Smooth muscle cell (in vitro differentiated cells): Measurements from ENCODE around the gene BRSK2. TPM values are rescaled to one million over a fixed set of nuclear protein-coding genes. Genes with fewer than 3 reads are reported as not detected.

Experiments
- DNase-seq: peaks from one replicate; lab custom pipeline; 2025; ENCODE audit not compliant: unreplicated experiment; lab: John Stamatoyannopoulos, UW
- H2AFZ ChIP-seq: fragments of 200-600 bp; sonication (generic); 2 replicates; pipeline ENCODE4 v1.6.0; 2016; ENCODE audit warnings: antibody characterized with exemption, low read depth, mild to moderate bottlenecking
- H3F3A ChIP-seq: fragments of 200-600 bp; sonication (generic); 2 replicates; pipeline ENCODE4 v1.6.0; 2017; ENCODE audit warnings: antibody characterized with exemption, low read depth
- H3K27ac ChIP-seq: fragments of 200-600 bp; sonication (generic); 2 replicates; pipeline ENCODE4 v1.5.1; 2016; ENCODE audit warnings: low read depth, mild to moderate bottlenecking
- H3K27me3 ChIP-seq: fragments of 200-600 bp; sonication (generic); 2 replicates; pipeline ENCODE4 v1.6.1; 2016; ENCODE audit warnings: low read depth, mild to moderate bottlenecking
- H3K36me3 ChIP-seq: fragments of 200-600 bp; sonication (generic); 2 replicates; pipeline ENCODE4 v1.5.1; 2016; ENCODE audit warnings: low read depth
- H3K4me1 ChIP-seq: fragments of 200-600 bp; sonication (generic); 2 replicates; pipeline ENCODE4 v1.5.1; 2016; ENCODE audit warnings: low read depth
- H3K4me2 ChIP-seq: fragments of 200-600 bp; sonication (generic); 2 replicates; pipeline ENCODE4 v1.6.0; 2016; ENCODE audit warnings: mild to moderate bottlenecking
- H3K4me3 ChIP-seq: fragments of 200-600 bp; sonication (generic); 2 replicates; pipeline ENCODE4 v1.5.1; 2016; ENCODE audit warnings: mild to moderate bottlenecking
- H3K79me2 ChIP-seq: fragments of 200-600 bp; sonication (generic); 2 replicates; pipeline ENCODE4 v1.6.0; 2016; ENCODE audit warnings: low read depth, mild to moderate bottlenecking
- H3K9ac ChIP-seq: fragments of 200-600 bp; sonication (generic); 2 replicates; pipeline ENCODE4 v1.6.0; 2016; ENCODE audit warnings: low read depth
- H3K9me3 ChIP-seq: fragments of 200-600 bp; sonication (generic); replicated peaks from 2 replicates; pipeline ENCODE4 v1.5.1; 2016; ENCODE audit warnings: low read depth
- H4K20me1 ChIP-seq: fragments of 200-600 bp; sonication (generic); 2 replicates; pipeline ENCODE4 v1.6.0; 2016; ENCODE audit warnings: low read depth
- WGBS: methylation state at CpG from one replicate; pipeline ENCODE4 v1.1.7; 2016; ENCODE audit warnings: low lambda C conversion rate; 5-methylcytosine and 5-hydroxymethylcytosine counted together
- polyA plus RNA-seq: library from polyadenylated mRNA; unstranded; fragments of >200 nt; fragmentation: Nextera tagmentation; extraction: Ambion mirVana; gene quantifications from 2 replicates; pipeline ENCODE4 v1.2.1, GENCODE V29; 2016
- total RNA-seq: library from RNA; depleted of rRNA; stranded (reverse); fragments of >200 nt; gene quantifications from 2 replicates; pipeline ENCODE4 v1.2.3, GENCODE V29; 2014
- TF ChIP-seq, protein P1 (sequence below): fragments of 200-600 bp; sonication (generic); IDR thresholded peaks from 2 replicates; pipeline ENCODE4 v1.5.1; 2017; ENCODE audit warnings: borderline replicate concordance, mild to moderate bottlenecking, antibody characterized with exemption; ENCODE audit not compliant: insufficient read depth, poor library complexity, severe bottlenecking

BRSK2 gene
- total and polyA plus RNA-seq, 2 experiments from 2014 or later: 1.5 to 5.2 TPM

DNA sequence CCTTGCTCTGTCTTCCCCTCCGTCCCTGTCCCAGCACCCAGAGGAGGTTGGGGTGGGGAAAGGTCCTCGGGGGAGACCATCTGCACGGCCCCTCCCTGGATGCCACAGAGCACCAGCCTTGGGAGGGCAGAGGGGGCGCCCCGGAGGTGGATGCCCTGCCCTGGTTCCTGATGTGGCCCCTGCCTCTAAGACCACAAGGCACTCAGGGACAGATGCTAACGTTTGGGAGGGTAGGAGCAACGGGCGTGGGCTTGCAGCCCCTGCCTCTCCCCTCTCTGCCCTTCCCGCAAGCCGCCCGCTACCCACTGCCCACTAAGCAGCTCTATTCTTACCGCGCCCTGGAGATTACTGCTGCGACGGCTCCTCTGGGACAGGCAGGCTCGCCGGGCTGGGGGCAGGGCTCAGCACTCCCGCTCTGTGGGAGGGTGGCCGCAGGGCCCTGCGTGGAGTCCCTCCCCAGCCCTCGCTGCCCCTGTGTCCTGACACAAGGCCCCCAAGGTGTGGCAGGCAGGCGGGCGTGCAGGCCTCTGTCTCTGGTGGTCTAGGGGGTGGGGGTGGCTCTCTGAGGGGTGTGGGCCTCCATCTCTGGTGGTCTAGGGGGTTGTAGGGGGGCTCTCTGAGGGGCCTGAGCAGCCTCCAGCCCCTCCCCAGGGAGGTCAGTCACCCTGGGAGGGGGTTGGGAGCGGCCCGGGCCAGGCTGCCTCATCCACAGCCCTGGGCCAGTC, 14.9 kb downstream of the BRSK2 start:
- Histone ChIP-seq H3K27me3 (no peaks in the 10 kb centered on the region), H3K36me3 (no peaks in the 10 kb centered on the region), H4K20me1 (peaks cover 29% of the 10 kb centered on the region)

DNA sequence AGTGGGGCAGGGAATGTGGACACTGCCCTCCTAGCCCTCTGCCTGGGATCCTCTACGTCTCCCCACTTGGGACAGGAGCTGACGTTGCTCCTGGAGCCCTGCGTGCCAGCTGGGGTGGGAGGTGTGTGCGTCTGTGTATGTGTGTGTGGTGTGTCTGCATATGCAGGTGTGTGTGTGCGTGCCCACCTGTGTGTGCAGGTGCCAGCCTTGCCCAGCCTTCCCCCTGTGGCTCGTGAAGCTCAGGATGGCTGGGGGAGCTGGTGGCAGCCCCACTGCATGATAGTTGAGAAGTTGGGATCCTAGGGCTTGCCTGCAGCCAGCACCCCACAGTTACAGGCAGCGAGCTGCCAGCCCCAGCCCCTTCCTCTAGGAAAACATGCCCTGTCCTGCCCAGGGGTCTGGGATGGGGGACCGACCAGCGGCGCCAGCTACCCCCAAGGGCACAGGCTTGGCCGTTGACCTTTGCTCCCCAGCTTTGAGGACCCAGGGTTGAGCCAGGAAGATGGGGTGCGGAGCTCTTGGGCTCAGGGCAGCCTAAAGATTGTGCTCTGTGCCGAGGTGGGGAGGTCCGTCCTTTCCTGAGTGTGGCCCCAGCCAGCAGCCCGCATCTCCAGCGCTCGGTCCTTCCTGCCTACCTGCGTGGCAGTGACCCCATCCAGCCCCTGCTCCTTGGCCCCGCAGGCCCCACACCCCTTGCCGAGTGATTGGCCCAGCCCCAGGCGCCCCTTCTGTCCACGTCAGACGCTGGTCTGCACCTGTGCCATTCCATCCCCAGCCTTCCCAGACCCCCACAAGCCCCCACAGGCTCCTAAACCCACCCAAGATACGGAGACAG, 15.7 kb downstream of the BRSK2 start:
- Histone ChIP-seq H3K36me3 (no peaks in the 10 kb centered on the region), H3F3A (no peaks in the 10 kb centered on the region), H3K27ac (no peak overlapping the region), H3K9me3 (no peaks in the 10 kb centered on the region), H3K4me2 (no peak overlapping the region), H3K4me3 (no peak overlapping the region), H3K9ac (no peak overlapping the region), H3K27me3 (no peaks in the 10 kb centered on the region), H2AFZ (no peak overlapping the region), H4K20me1 (peaks cover 29% of the 10 kb centered on the region), H3K4me1 (no peaks in the 10 kb centered on the region), H3K79me2 (no peaks in the 10 kb centered on the region)
- DNase-seq: no peak
- 92% methylated on average over 22 of the region's 24 CpGs for WGBS
- TF ChIP-seq, protein P1, sequence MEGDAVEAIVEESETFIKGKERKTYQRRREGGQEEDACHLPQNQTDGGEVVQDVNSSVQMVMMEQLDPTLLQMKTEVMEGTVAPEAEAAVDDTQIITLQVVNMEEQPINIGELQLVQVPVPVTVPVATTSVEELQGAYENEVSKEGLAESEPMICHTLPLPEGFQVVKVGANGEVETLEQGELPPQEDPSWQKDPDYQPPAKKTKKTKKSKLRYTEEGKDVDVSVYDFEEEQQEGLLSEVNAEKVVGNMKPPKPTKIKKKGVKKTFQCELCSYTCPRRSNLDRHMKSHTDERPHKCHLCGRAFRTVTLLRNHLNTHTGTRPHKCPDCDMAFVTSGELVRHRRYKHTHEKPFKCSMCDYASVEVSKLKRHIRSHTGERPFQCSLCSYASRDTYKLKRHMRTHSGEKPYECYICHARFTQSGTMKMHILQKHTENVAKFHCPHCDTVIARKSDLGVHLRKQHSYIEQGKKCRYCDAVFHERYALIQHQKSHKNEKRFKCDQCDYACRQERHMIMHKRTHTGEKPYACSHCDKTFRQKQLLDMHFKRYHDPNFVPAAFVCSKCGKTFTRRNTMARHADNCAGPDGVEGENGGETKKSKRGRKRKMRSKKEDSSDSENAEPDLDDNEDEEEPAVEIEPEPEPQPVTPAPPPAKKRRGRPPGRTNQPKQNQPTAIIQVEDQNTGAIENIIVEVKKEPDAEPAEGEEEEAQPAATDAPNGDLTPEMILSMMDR: no peak

More for the DNA sequence above, 14.9 kb downstream of the BRSK2 start:
- H3K9ac ChIP-seq: no peak overlapping the region
- H3K4me2 ChIP-seq: no peak overlapping the region
- H3K9me3 ChIP-seq: no peaks in the 10 kb centered on the region
- H3K4me3 ChIP-seq: no peak overlapping the region
- WGBS: 86% methylated on average over 25 of the region's 25 CpGs
- H3K79me2 ChIP-seq: no peaks in the 10 kb centered on the region
- H3F3A ChIP-seq: no peaks in the 10 kb centered on the region
- H3K4me1 ChIP-seq: no peaks in the 10 kb centered on the region
- H2AFZ ChIP-seq: no peak overlapping the region
- no peak overlapping the region for H3K27ac ChIP-seq
- TF ChIP-seq, protein P1: no peak
- no peak for DNase-seq

DNA sequence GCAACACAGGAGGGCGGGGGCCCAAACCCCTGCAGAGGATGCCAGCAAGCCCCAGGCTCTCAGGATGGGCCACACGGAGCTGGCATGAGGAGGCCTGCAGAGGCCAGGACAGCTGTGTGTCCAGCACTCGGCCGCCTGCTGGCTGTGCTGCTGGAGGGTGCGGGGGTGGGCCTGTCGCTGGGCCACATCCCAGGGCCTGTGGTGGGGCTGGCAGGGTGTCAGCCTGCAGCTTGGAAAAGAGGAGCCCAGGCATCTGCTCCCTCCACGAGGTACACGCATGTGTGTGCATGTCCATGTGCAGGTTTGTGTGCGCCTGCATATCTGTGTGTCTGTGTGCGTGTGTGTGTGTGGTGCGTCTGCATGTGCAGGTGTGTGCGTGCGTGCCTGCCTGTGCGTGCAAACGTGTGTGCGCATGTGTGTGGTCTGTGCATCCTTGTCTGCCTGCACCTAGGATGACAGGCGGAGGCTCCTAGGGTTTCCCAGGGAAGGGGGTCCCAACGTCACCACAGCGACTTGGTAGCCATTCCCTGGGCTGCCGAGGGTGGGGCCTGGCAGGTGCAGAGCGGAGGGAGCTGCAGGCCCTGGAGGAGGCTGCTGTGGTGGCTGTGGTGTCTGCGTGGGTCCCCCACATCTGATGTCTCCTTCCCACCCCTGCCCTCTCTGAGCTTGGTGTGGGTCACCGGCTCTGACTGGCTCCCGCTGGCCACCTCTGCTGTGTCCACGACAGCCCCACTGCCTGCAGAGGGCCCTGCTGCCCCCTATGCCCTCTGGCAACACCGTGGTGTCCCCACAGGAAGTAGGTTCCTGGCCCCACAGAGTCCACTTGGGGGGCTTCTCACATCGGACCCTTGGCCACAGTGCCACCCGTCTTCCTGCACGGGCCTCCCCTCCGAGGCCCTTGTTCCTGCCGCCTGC, 17.1 kb downstream of the BRSK2 start:
- H3K27ac ChIP-seq: no peak overlapping the region
- H4K20me1 ChIP-seq: peaks cover 17% of the 10 kb centered on the region
- TF ChIP-seq, protein P1: no peak
- DNase-seq: no peak
- no peaks in the 10 kb centered on the region for H3F3A ChIP-seq
- H3K9me3 ChIP-seq: no peaks in the 10 kb centered on the region
- no peak overlapping the region for H3K9ac ChIP-seq
- no peak overlapping the region for H2AFZ ChIP-seq
- no peak overlapping the region for H3K4me3 ChIP-seq
- 93% methylated on average over 27 of the region's 31 CpGs for WGBS
- no peaks in the 10 kb centered on the region for H3K4me1 ChIP-seq
- no peak overlapping the region for H3K4me2 ChIP-seq
- no peaks in the 10 kb centered on the region for H3K79me2 ChIP-seq
- H3K36me3 ChIP-seq: no peaks in the 10 kb centered on the region
- no peaks in the 10 kb centered on the region for H3K27me3 ChIP-seq
